ENCODE measurements around the gene PIGBOS1.

GRCh38 chr15:55297315-55297714 lies 21.6 kb downstream of the PIGBOS1 start:
- TF ChIP-seq EZH2 (IDR thresholded peaks at IDR 0.05; ENCODE audit: low read depth, unreplicated experiment) (no peak), REST (IDR thresholded peaks at IDR 0.05; ENCODE audit: unreplicated experiment) (no peak), CTCF (conservative IDR thresholded peaks at IDR 0.05; ENCODE audit: low read depth in 2 of 2) (no peak), EZH2phosphoT487 (IDR thresholded peaks at IDR 0.05; ENCODE audit: unreplicated experiment) (no peak), JUNB (IDR thresholded peaks at IDR 0.05; ENCODE audit: unreplicated experiment) (no peak), STAT1 (IDR thresholded peaks at IDR 0.05; ENCODE audit: unreplicated experiment) (no peak), CREB1 (CRISPR knock-in tag; IDR thresholded peaks at IDR 0.05; ENCODE audit: low read depth) (no peak), POLR2AphosphoS5 (IDR thresholded peaks at IDR 0.05; ENCODE audit: low read depth) (no peak), ZNF114 (CRISPR knock-in tag; IDR thresholded peaks at IDR 0.05) (no peak), NANOG (IDR thresholded peaks at IDR 0.05; ENCODE audit: borderline replicate concordance) (no peak), ZNF331 (CRISPR knock-in tag; IDR thresholded peaks at IDR 0.05; ENCODE audit: low read depth) (no peak), ZNF462 (CRISPR knock-in tag; IDR thresholded peaks at IDR 0.05) (no peak)

All from GM23338 (cell line).